Midbrain (tissue), 1 donor: ENCODE results near the gene DOCK2.
A peak's percentile ranks its signal among the peaks of the same experiment; 100 is the strongest.

Experiments
- DNase-seq: peaks from one replicate; lab custom pipeline; 2025; lab: John Stamatoyannopoulos, UW

The DOCK2 gene

DNA sequence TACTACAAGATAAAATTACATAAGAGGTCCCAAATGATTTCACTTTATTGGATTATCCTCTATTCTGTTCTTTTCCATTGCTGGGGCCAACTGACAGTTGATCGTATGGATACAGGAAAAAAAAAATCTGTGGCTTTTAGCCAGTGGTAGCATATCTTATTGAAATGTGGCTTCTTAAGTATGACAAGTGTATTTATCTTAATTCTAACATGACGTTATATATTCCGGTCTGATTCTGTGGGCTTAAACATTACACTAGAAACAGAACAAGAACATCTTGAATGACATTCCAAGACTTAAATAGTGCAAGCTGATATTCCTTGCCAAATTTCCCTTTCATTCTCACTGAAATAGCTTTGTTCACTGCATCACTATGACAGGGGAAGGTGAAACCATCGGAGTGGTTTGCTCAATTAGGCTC lies 225.3 kb downstream of the DOCK2 start:
- no peak for DNase-seq

DNA sequence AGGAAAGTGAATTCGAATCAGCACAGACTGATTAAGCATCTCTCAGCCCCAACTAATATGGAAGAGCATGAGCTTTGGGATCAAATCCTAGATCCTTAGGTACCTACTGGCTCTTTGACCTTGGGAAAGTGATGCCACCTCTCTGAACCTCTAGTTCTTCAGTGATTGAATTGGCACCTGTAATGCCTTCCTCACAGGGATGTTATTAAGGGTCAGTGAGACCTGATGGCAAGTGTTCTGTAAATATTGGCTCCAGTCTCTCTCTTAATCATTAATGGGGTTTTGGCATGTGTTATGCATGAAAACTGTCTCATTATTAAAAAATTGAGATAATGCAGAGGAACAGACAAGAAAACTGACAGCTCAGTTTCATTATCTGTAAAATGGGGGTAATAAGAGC lies 227.4 kb downstream of the DOCK2 start:
- DNase-seq, result no peak

- DNase-seq, result no peak
Observed at GRCh38 chr5:169867347-169867746, 230.3 kb downstream of the DOCK2 start.

DNA sequence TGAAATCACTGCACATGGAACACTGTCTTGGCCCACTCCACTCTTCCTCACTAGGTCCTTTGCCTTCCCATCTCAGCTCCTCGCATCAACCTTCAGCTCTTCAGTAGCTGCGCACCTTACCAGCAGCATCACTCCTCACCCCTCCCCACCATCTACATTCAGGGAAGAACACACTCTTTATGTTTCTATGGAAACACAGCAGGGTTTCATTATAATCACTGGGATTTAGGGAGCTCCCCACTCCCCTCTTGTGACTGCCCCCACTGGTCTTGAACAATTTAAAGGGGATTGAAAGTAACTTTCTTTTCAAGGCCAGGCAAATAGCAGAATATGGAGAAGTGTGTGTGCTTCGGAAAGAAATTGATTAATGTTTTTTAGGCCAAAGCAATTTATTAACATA lies 232.0 kb downstream of the DOCK2 start:
- no peak for DNase-seq

GRCh38 chr5:169870211-169870610 lies 233.1 kb downstream of the DOCK2 start:
- DNase-seq, result no peak

DNA sequence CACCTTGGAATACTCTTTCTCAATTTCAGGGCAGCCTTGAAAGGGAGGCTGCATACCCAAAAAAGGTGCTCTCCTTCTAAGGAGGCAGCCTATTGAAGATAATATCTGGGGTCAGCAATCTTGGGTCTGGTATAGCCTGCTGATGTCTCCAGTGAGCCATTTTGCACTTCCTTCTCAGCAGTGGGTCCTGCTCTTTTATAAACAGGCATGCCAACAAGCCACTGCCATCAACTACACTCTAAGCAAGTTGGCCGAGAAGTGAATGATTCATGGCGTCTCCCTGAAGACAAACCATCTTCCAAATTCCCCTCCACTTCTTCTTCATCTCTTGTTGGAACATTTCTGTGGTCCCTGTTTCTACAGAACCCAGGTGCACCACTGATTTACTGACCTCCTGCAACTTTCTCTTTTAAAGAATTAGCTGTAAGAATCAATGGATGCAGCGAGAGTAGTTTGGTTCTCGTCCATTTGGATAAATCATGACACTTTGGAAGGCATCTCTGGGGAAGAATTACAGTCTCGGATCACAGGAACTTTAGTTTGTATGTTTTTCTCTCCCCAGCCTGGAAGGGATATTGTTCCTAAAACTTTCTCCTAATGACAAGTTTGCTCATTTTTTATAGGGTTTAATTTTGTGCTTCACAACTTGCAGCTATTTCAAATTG lies 234.9 kb downstream of the DOCK2 start:
- no peak for DNase-seq

DNA sequence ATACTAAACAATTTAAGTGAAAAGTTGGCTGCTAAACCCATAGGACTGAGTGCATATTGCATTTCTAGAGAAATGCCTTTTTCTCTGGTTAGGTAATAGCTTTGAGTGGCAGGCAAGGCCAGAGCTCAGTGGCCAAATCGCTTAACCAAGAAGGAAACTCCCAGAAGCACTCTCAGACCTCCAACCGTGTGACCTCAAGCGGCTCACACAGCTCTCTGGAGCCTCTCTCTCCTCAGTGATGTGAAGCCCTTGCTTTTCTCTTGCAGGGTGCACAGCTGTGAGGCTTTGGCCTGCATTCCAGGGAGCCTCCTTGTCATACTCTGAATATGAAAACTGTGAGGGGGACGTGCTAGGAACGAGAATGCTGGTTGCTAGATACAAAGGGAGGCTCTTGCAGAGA lies 236.6 kb downstream of the DOCK2 start:
- DNase-seq, result peak; percentile 40

GRCh38 chr5:169874621-169875020 lies 237.5 kb downstream of the DOCK2 start:
- DNase-seq, result no peak

GRCh38 chr5:169875091-169875728 lies 238.1 kb downstream of the DOCK2 start:
- DNase-seq, result no peak

- no peak for DNase-seq
Observed at GRCh38 chr5:169875731-169876130, 238.7 kb downstream of the DOCK2 start.

- DNase-seq, result no peak
Observed at GRCh38 chr5:169876386-169876785, 239.3 kb downstream of the DOCK2 start.

GRCh38 chr5:169880012-169880663 lies 243.1 kb downstream of the DOCK2 start:
- DNase-seq, result no peak

GRCh38 chr5:169880785-169881184 lies 243.7 kb downstream of the DOCK2 start:
- no peak for DNase-seq

- DNase-seq, result no peak
Observed at GRCh38 chr5:169881702-169882303, 244.7 kb downstream of the DOCK2 start.

- DNase-seq, result no peak
Observed at GRCh38 chr5:169886033-169886432, 249.0 kb downstream of the DOCK2 start.

DNA sequence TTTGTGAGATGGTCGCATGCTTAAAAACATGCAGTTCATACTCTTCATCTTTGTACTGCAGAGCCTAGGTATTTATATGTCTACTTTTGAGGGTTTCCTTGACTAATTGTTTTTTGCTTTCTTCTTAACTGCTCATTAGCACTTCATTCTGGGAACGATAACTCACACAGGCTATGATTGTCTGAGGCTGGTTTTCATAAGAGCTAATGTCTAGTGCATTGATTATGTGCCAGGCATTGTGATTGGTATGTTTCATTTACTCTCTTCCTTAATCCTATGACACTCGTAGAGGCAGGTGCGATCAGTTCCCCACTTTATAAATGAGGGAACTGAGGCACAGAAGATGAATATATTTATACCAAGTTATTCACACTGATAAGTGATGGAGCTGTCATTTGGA lies 249.6 kb downstream of the DOCK2 start:
- DNase-seq, result no peak

GRCh38 chr5:169889572-169889971 lies 252.5 kb downstream of the DOCK2 start:
- no peak for DNase-seq

DNA sequence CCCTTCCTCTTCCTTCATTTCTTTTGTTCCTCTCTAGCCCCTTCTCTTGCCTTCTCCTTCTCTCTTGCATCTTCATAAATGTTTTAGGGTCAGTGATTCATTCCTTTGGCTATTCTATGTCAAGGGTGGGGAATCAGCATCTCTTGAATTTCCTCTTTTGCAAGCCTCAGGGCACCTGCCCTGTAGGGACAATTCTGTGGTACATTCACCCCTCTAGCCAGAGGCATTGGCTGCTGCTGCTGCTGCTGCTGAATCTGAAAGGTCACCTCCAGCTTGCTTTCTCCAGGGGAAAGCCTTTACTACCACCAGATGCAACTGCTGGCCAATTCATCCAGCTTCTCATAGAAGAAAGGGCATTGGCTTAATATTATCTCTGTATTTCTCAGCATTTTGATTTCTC lies 255.9 kb downstream of the DOCK2 start:
- no peak for DNase-seq

DNA sequence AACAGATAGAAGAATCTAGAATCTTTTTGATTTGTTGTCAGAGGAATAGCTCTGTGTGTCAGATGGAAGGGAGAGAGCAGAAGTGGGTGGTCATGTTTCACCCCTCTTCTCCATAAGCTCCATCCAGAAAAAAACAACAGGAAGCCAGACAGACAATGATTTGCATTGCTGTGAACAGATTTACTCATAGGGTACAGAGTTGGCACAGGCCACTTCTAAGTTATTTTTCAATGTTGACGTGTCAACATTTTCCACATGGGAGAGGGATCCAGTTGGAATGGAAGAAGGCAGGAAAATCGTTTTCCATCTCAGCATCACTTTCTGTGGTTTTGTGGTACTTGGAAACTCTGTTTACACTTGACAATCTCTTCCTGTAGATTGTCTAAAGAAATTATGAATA lies 256.5 kb downstream of the DOCK2 start:
- DNase-seq, result no peak

GRCh38 chr5:169895926-169896325 lies 258.9 kb downstream of the DOCK2 start:
- DNase-seq, result peak; percentile 86

DNA sequence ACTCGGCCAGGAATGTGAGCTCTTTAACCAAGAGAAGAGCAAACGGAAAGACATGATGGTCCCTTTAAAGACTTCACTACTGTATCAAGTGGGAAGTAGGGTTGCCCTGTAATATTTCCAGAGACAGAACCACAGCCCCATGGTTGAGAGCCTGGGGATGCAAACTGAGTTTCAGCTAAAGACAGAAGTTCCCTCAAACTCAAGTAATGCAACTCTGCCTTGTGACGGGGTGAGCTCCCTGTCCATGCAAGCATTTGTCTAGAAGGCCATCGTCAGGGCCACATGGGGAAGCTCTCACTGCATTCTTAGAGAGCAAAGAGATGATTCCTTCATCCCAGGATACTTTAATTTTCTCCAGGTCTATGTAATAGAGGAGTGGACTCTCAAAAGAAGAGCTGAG lies 260.4 kb downstream of the DOCK2 start:
- DNase-seq, result no peak

DNA sequence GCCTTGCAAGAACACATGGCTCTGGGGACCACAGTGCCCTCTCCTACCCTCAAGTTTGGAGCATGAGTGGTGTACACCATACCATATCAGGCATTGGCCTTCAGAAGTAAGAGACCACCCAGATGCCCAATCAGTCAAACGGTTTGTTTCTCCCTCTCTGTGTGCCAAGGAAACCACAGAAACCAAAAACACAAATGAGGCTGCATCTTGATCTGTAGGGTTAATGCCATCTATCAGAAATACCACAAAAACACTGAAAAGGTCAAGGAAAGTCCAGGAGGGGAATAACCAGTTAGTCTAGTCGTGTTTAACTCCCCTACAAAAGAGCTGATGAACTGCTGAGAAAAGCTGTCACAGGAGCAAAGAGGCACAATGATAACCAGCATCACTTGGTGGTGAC lies 264.8 kb downstream of the DOCK2 start:
- DNase-seq, result no peak

DNA sequence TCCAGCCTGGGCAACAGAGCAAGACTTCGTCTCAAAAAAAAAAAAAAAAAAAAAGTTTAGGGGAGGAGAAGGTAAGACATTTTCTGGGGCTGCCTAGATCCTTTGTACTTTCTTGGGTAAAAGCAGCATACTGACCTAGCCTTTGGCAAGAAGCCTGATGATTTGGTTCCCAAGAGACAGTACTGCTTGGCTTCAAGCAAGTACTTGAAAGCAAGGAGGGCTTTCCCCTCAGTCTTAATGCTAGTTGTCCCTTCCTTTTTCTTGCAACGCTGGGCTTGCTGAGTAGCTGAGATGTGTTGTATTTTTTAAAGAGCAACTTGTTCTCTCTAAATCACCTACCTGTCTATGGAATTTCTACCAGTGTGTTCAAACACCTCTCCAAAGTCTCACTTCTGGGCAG lies 267.0 kb downstream of the DOCK2 start:
- DNase-seq, result no peak
